Right lung (tissue), 5 donors: ENCODE measurements around the gene HSD17B1. TPM values are rescaled to one million over a fixed set of nuclear protein-coding genes. Genes with fewer than 3 reads are reported as not detected.

Experiments
- DNase-seq, 2 donors: peaks; one replicate each; pipeline ENCODE4 v3.0.0-alpha.2; 2013
- polyA plus RNA-seq, 5 donors: library from polyadenylated mRNA; unstranded; fragments of 120-200 nt; gene quantifications; one replicate each; pipeline versions ENCODE4 v1.2.1 to v1.2.3, GENCODE V29; 2013; ENCODE audit warnings: inconsistent platforms in 1 of 5, low replicate concordance in 1 of 5; ENCODE audit not compliant: insufficient read length in 5 of 5, insufficient read depth in 1 of 5

HSD17B1 gene
- polyA plus RNA-seq, 5 donors: 3.2 to 5.8 (median 4.5) TPM

DNA sequence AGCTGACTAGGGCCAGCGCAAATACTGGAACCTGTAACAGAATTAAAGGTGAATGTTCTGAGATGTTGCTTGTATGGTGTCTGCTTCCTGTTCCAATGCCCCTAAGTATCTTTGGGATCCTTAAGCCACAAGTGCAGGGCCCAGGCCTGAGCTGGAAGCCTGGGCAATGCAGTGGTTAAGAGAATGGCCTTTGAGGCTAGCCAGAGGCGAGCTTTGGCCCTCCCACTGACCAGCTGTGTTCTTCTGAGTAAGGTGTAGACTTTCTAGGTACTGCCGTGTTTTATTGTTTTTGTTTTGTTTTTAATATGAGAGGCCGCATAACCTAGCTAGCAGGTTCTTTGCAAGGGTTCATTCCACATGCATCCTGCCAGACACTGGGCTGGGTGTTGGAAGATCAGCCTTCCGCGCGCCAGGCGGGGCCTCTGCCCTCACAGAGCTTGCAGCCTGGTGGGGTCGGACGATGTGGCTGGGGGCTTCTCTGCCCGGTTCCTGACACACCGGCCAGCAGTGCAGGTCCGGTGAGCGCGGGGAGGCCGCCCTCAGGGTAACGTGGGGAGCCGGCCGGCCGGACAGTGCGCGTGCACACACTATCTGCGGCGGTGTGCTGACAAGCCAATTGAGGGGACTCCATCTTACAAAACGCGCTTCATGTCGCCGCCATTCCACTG lies 13.6 kb downstream of the HSD17B1 start:
- no peak for DNase-seq

DNA sequence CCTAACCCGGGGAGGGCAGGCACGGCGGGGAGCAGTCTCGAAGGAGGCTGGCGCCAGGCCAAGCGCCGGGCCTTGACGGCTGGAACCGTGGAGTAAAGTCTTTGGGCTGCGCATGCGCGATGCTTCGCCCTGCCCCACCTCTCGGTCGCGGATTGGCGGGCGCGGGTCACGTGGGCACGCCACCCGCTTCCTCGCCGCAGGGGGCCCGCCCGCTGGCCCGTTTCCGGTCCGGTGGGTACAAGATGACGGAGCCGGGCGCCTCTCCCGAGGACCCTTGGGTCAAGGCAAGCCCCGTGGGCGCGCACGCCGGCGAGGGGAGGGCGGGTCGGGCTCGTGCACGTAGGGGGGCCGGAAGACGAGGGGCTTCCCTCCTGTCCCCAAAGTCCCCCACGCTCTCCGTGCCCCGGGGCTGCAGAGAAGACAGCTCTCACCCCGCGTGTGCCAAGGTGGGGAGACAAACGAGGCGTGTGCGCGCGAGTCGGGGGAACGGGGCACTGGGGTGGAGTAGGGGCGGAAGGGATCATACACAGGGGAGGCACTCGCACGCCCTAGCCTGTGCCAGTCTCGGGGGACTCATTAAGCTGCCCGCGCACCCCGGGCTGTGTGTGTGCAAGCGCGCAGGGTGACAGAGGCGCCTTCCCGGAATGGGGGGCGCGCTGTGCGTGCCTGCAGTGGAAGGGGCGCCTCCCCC lies 14.3 kb downstream of the HSD17B1 start, which contains the start of gene MLX:
Gene MLX, plus strand, starts transcription at position 218 of the 691 bp plus-strand sequence. Its CDS starts 25 bp downstream, at position 243.
- peak; percentile 92 to 93 for DNase-seq

DNA sequence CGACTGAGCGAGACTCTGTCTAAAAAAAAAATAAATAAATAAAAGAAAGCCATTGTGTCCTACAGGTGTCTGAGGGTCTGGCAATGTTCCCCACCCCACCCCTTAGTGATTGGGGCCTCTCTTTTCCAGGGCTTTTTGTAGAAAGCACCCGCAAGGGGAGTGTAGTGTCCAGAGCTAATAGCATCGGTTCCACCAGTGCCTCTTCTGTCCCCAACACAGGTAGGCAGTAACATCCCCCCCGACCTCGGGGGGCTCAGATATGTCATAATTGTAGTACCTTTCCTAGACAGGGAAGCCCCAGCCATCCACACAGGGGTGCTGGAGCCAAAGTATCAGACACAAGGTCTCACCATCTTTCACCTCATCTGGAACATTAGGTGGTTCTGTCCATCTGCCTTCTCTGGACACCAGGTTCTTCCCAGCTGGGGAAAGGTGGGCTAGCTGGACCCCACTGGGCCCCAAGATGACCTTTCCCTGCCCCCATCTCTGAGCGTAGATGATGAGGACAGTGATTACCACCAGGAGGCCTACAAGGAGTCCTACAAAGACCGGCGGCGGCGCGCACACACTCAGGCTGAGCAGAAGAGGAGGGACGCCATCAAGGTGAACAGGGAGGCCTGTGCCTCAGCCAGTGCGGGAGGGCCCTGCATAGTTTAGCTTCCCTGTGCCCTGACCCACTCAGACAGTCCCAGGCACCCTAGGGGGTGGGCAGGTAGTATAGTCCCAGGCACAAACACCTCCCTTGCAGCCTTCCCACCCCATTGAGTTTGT lies 15.8 kb downstream of the HSD17B1 start:
- DNase-seq: no peak

DNA sequence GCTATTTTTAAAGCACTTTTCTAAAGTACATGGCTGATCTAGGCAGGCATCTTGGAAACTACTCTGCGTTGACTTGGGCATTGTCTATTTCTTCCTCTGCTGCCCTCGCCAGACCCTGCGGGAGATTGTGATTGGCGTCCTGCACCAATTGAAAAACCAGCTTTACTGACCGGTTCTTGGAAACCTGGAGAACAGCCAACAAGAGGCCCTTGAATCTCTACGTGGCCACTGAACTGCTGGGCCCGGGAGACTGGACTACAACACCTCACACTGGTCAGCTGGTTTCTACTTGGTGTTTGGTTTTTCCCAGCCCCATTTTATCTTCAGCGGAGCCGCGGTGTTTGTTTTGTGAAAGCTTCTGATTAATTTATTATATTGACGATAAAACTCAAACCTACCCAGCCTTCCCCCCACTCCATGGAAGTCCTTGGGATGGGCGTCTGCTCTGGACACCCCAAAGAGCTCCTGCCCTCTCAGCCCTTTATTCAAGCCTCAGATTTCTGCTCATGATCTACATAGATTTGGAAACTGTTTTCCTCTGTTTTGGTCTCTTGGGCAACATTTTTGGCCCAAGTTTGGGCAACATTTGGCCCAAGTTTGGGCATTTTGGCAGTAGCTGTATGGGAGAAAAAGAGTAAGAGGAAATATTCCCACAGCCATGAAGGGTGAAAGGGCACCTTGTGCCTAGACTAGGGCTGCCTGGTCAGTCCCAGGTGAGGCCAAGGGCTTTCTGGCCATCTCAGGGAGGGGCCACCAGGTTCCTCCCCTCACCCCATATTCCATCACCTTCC lies 18.9 kb downstream of the HSD17B1 start:
- no peak for DNase-seq

DNA sequence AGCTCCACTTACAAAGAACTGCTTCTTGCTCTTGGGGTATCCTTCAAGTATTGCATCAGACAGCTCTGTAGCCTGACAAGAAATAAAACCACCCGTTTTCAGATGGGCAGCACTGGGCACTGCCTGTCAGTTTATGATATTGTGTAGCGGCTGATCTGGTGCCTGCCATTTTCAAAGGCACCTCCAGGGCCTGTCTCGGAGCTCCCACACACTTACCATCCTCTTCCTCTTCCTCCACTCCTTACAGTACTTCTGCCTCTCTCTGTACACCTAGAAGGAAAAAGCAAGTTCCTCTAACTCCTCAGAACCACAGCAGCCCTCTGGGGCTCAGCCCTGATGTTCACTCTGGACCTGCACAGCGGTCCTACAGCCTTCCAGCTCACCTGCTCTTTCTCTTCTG lies 20.4 kb downstream of the HSD17B1 start:
- no peak for DNase-seq

DNA sequence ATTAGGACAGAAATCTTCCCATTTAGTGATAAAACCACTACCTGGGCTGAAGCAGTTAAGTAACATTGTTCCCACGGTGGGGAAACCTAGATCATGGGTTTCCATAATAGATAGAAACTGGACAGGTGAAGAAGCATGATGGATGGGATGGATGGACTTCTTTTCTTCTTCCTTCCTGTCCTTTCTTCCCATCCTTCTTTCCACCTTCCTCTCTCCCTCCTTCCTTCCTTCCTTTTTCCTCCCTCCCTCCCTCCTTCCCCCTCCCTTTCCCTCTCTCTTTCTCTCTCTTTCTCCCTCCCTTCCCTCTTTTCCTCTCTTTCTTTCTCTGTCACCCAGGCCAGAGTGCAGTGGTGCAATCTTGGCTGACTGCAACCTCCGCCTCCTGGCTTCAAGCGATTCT lies 21.7 kb downstream of the HSD17B1 start:
- DNase-seq: no peak

DNA sequence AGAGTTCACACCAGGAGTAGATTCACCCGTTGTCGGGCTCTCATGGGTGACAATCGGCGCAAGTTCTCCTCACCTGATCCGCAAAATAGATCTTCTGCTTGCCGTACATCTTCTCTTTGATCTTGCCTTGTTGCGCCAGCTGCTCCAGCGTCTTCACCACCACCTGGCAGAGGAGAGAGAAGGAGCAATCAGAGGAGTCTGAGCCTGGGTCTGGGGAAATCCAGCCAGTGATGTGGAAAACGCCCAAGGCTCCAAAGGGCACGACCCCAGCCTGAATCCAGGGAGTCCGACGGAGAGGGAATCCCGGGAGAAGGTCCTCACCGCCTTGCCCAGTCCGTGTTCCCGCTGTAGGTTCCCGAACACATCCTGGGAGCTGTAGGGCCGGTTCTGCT lies 24.4 kb downstream of the HSD17B1 start:
- no peak for DNase-seq

DNA sequence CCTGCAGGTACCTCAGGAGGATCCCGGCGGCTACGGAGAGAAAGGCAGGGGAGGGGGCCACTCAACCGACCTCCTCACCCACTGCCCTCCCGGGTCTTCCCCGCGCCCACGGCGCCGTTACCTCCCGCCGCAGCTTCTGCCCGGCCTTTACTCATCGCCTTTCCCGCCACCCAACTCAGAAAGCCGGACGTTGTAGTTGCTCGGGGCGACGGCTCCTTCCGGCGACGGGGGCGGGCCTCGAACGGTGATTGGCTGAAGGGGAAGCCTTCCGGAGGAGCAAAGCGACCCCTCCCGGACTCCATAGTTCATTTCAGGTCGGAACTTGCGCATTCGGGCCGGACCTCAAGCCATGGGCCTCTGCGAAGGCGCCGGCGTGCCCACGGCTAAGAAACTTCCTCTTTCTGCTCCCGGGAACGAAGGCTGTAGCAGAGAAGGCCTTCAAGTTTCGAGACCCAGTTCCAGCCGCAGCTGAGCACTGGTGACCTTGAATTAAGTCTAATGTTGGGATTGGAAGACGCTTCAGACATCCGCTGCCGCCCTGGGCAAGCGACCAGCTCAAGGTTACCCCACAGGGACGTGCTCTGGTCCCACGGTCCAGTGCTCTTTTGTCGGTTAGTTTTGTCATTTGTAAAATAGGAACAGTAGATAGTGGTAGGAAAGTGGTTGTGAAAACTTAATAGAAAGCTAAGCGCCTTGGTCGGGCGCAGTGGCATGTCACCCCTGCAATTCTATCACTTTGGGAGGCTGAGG lies 25.0 kb downstream of the HSD17B1 start, which contains the start of gene PSMC3IP:
Gene PSMC3IP, minus strand, starts transcription at position 198 of the 750 bp plus-strand sequence. Its CDS starts 43 bp downstream, at position 155.
- peak; percentile 90 to 91 for DNase-seq

DNA sequence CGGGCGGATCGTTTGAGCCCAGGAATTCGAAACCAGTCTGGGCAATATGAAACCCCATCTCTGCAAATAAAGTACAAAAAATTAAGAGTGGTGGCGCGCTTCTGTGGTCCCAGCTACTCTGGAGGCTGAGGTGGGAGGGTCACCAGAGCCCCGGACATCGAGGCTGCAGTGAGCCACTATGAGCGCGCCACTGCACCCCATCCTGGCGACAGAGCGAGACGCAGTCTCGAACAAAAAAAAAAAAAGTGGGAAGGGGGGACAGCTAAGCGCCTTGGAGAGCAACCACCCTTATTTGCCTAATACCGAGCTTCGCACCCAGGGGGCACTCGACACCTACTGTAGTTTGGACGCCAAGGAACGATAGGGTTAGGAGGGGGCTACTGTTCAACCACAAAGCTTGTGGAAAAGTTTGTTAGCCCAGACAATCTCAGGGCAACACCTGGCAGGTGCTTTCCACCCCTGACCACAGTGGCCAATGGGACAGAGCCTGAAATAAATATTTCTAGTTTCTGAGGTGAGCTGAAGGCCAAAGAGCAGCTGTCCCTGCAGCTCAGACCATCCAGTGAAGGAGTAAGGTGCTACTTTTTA lies 25.7 kb downstream of the HSD17B1 start:
- DNase-seq: peak; percentile 65 to 70

DNA sequence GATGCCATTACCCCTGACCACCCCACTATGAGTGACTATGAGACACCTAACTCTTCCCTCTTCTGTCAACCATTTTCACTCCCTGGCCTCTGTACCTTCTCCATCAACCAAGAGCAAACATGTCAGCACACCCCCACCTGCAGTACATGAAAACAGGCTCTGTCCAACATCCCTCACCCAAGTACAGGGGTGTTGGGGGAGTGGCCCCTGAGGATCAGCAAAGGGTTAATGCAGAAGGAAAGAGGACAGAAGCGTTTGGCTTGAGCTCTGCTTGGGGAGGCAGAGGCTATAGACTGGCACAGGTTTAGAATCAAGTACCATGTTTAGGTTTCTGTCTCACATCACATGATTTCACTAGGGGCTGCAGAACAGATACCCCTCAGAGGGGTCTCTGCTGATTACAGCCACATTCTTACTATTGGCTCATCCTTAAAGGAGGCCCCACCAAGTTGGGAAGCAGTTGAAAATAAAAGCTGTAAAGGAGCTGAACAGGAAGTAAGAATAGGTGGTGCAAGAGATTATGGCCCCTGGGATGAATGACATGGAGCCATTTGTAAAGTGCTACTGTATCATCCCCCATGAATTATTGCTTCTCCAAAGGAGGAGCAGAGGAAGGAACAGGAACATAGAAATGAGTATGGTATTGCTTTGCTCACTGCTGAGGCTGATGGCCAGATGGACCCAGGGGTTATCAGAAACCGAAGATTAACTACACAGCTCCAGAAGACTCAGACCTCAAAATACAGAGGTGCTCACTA lies 27.2 kb downstream of the HSD17B1 start:
- DNase-seq: no peak

DNA sequence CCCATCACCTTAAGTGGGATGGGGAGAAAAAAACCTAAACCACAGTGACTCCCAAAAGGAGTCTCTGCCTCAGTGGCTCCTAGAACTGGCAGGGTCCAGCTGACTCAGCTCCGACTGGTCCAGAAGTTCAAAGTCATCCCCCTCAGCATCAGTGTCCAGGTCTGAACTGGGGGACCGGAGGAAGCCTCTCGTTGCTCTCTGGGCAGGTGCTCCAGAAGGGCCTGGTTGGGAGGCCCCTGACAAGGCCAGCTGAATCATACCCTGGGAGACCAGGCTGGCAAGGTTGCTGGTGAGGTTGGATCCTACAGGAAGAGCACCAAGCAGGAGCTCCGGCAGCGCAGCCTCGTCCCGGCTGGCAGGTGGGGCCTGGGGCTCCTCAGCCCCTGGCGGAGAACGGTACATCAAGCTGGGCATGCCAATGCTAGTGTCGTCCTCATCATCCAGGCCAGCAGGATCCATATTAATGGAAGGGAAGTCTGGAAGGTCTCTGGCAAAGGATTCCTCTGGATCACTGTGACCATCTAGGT lies 29.1 kb downstream of the HSD17B1 start:
- DNase-seq: no peak

DNA sequence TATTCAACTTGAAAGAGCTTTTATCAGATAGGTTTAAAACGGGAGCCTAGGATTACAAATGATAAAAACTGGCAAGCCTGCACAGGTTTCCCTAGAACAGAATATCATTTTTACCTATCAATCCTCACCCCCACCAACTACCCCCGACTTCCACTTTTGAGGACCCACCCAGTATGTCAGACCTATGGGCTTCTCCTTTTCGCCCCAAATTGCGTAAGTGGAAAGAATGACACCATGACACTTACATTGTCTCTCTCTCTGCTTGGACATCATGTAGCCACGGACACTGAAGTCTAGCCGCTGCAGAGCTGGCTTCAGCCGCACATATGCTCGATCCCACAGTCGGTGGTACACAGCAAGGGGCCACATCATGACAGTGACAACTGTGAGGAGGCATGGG lies 32.2 kb downstream of the HSD17B1 start:
- DNase-seq: no peak

DNA sequence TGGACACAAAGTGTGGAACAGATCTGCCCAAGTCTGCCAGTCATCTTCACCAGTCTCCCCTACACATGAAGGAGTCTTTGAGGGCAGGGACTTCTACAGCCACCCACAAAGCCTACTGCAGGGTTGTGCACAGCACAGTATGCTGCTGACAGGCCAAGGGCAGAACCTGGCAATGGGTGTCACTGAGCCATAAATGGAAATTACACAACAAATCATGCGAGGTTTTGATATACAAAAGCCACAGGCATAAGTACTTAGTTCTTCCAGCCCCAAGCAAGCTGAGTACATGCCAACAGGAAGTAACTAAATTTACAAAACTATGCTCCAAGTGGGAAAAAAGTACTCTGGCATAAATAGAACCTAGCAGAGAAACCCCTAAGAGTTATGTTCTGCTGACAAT lies 32.6 kb downstream of the HSD17B1 start:
- DNase-seq: no peak

DNA sequence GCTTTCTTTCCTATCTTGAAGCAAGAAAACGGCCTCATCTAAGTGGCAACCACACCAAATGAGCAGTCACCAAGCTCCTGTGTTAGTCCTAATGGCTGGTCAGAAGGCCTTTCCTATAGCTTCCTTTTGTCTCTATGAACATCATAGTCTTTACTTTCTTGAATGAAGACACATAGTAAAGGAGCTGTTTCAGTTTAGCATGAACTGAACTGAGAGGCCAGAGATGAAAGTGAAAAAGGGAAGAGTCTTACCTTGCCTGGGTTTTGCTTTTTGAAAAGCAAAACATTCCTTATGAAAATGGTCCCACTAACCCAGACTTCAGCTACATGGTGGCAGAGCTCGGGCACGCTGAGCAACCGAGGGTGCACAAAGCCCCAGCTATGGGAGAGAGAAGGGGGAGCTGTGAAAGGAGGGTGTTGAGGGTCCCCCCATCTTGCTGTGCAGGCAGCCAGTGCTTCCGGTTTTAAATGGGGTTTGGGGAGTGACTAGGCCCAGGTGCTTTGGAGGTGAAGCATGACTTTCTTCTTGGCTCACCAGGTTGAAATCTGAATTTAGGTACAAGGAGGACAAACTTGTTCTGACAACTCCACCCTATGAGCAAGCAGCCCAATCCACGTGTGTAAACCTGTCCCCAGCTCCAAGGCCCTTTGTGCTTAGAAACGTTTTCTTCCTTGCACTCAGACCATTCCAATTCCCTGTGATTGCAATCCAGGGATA lies 33.9 kb downstream of the HSD17B1 start:
- DNase-seq: no peak

DNA sequence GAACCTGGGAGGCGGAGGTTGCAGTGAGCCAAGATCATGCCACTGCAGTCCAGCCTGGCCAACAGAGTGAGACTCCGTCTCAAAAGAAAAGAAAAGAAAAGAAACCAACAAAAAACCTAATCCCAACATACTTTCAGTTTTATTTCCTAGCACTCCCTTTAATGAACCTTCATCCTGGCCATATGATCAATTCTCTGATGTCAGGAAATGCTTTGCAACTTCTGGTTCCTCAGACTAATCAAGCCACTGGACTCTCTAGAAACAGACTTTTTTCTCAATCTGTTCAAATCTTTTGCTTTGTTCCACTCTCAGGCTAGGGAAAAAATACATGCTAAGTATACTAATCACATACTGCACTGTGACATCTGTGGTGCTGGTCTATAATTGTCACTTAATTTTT lies 38.2 kb downstream of the HSD17B1 start:
- DNase-seq: no peak

DNA sequence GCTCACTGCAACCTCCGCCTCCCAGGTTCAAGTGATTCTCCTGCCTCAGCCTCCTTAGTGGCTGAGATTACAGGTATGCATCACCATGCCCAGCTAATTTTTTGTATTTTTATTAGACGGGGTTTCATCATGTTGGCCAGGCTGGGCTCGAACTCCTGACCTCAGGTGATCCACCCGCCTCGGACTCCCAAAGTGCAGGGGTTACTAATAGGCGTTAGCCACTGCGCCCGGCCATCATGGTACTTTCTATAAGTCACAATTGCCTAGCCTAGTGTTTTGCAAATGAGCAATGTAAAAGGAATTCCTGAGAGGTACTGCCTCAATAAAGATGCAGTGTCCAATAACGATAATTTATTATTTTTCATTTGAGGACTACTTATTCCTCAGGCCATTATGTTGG lies 38.7 kb downstream of the HSD17B1 start:
- no peak for DNase-seq

DNA sequence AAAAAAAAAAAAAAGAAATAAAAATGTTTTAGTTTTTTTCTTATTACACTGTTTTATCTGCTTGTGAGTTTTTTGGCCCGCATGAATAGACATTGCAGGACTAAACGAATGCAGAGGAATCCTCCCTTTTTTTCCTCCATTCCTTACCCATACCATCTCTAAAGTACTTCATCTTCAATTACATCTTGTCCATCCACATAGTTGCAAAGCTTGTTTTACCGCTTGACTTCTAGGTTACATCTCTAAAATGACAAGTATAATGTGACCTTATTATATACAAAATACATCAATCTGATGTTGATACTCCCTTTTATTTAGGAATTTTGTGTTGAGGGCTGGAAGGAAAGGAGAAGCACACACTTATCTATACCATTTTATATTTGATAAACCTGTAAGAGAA lies 43.7 kb downstream of the HSD17B1 start:
- no peak for DNase-seq

DNA sequence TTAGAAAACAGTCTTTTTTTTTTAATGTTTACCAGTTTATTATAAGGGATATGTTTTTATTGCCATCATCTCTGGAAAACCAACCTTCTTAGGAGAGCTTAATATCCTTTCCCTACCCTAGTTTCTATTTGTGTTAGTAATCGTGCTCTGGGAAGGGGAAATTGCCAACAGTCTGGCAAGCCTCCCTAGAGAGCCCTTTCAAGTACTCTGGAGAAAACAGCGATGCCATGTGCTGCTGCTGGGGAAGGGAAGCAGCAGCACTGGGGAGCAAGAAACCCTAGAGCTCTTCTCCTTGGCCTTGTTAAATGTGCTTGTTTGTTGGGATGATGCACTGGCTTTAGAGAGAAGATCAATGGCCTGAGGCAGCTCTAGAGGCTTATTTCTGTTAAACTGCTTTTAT lies 46.2 kb downstream of the HSD17B1 start:
- no peak for DNase-seq

DNA sequence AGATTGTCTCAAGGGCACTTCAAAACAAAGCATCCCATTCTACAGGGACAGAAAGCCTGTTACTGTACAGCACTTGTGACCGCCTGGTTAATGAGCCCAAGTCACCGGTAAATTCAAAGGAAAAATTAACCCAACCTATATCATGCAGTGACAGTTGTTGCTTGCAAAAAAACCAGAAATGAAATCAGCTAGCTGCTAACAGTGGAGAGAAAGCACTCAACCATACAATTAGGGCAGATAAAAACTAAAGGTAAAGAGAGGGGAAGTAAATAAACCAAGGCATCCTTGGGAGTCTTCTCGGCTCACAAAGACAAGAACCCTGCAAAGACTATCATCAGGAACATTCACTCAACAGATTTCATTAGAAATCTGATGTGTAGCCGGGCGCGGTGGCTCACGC lies 50.6 kb downstream of the HSD17B1 start:
- DNase-seq: no peak
